ENCODE measurements around the gene FOXN3. TPM values are rescaled to one million over a fixed set of nuclear protein-coding genes. Genes with fewer than 3 reads are reported as not detected.

FOXN3 gene
- total RNA-seq, 1 experiment from 2014 or later, result 8.8 TPM

GRCh38 chr14:89107626-89108025, 309.4 kb downstream of the FOXN3 start:
- no peak for TF ChIP-seq POLR2AphosphoS5 (IDR thresholded peaks at IDR 0.05; ENCODE audit: low read depth, low read length)
- no peak for TF ChIP-seq REST (IDR thresholded peaks at IDR 0.05; ENCODE audit: insufficient read depth in 1 of 2, low read depth in 2 of 2, low read length in 1 of 2)
- TF ChIP-seq TCF7L2 (IDR thresholded peaks at IDR 0.05; ENCODE audit: low read depth, low read length), result no peak
- TF ChIP-seq SIN3A (IDR thresholded peaks at IDR 0.05; ENCODE audit: borderline replicate concordance, insufficient read depth, low read depth, low read length), result no peak
- no peak for TF ChIP-seq CTCF (IDR thresholded peaks at IDR 0.05)
- ChIA-PET CTCF (no interaction called here), POLR2A (no interaction called here)
- no peaks in the 10 kb centered on the region for H3K9me3 ChIP-seq (ENCODE audit: control insufficient read depth, insufficient read depth, low read depth, low read length)
- no peak overlapping the region for H3K27ac ChIP-seq (ENCODE audit: low read length)
- intact Hi-C loops (cut with micrococcal nuclease; ENCODE audit: unreplicated experiment) (no loop called here), in situ Hi-C loops (cut with HindIII; ENCODE audit: low pct_unique_long_range_greater_than_20kb, low sequenced_read_pairs) (no loop called here)
- no peak for DNase-seq (ENCODE audit: low read depth, low spot score)
- H3K4me3 ChIP-seq (ENCODE audit: low read depth in 2 of 2, low read length in 2 of 2), result no peak overlapping the region
- no TSS peak for BruUV-seq (replicated peaks)
- ATAC-seq, result no peak
- no peaks in the 10 kb centered on the region for H3K27me3 ChIP-seq (ENCODE audit: control insufficient read depth, insufficient read depth, low read length)
- no peaks in the 10 kb centered on the region for H3K36me3 ChIP-seq (ENCODE audit: control insufficient read depth, insufficient read depth, low read length)
- no peaks in the 10 kb centered on the region for H3K4me1 ChIP-seq (ENCODE audit: control insufficient read depth, insufficient read depth, low read length)
